Left forelimb (tissue), 1 donor: ENCODE measurements around the gene TAF15.

Source experiments
- DNase-seq: peaks from one replicate; pipeline ENCODE4 v3.0.0-alpha.2; 2018; ENCODE audit warnings: low spot score

TAF15 gene

GRCh38 chr17:35872196-35872980, 63.1 kb downstream of the TAF15 start:
- no peak for DNase-seq

- no peak for DNase-seq
Observed at GRCh38 chr17:35875072-35875799, 66.0 kb downstream of the TAF15 start.

GRCh38 chr17:35875800-35876139, 66.5 kb downstream of the TAF15 start:
- DNase-seq: no peak

GRCh38 chr17:35876534-35876933, 67.2 kb downstream of the TAF15 start:
- no peak for DNase-seq

GRCh38 chr17:35877345-35878029, 68.2 kb downstream of the TAF15 start:
- no peak for DNase-seq

GRCh38 chr17:35878361-35878760, 69.1 kb downstream of the TAF15 start:
- no peak for DNase-seq

- no peak for DNase-seq
Observed at GRCh38 chr17:35879773-35880654, 70.7 kb downstream of the TAF15 start, which contains the start of gene CCL5. TSS of gene CCL5 (minus strand) at chr17:35880360.

GRCh38 chr17:35889241-35889640, 80.0 kb downstream of the TAF15 start:
- no peak for DNase-seq

- DNase-seq: no peak
Observed at GRCh38 chr17:35889818-35890773, 80.8 kb downstream of the TAF15 start.

- DNase-seq: no peak
Observed at GRCh38 chr17:35890774-35891155, 81.5 kb downstream of the TAF15 start.

- DNase-seq: no peak
Observed at GRCh38 chr17:35891269-35891668, 82.0 kb downstream of the TAF15 start.

GRCh38 chr17:35892091-35893035, 83.1 kb downstream of the TAF15 start:
- DNase-seq: no peak

- DNase-seq: no peak
Observed at GRCh38 chr17:35893751-35894150, 84.5 kb downstream of the TAF15 start.

GRCh38 chr17:35894206-35894605, 84.9 kb downstream of the TAF15 start:
- DNase-seq: no peak

GRCh38 chr17:35895636-35896587, 86.6 kb downstream of the TAF15 start:
- no peak for DNase-seq
